Fibroblast of lung (primary cell): ENCODE results near the gene MPZL3.

ENCODE experiments used
- CTCF ChIP-seq, 2 donors: IDR thresholded peaks in 1 of 2; conservative IDR thresholded peaks in 1 of 2; 1 replicate in 1 of 2; 2 replicates in 1 of 2; pipeline ENCODE4 v1.5.1; 2011 to 2012; ENCODE audit warnings: low read length in 2 of 2, control low read depth in 1 of 2, inconsistent platforms in 1 of 2, low read depth in 1 of 2, mild to moderate bottlenecking in 1 of 2
- EZH2 ChIP-seq: IDR thresholded peaks from 2 replicates; pipeline ENCODE4 v1.5.1; 2012; ENCODE audit warnings: low read length, control low read depth, mild to moderate bottlenecking; ENCODE audit errors: missing control alignments

GRCh38 chr11:118290923-118291322 is 38.8 kb upstream of the MPZL3 start:
- no peak for TF ChIP-seq EZH2
- TF ChIP-seq CTCF (conservative IDR thresholded peaks at IDR 0.05 in 1 of 2, IDR thresholded peaks at IDR 0.05 in 1 of 2; ENCODE audit: low read depth in 1 of 2, low read length in 2 of 2): no peak
